ENCODE data around the gene AMMECR1L.

DNA sequence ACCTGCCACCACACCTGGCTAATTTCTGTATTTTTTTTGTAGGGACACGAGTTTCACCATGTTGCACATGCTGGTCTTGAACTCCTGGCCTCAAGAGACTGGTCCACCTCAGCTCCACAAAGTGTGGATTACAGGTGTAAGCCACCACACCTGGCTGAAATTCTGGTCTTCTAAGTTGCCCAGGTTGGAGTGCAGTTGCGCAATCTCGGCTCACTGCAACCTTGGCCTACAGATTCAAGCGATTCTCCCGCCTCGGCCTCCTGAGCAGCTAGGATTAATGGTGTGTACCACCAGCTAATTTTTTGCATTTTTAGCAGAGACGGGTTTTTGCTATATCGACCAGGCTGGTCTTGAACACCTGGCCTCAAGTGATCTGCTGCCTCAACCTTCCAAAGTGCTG lies 33.4 kb downstream of the AMMECR1L start:
- TF ChIP-seq, protein P1, sequence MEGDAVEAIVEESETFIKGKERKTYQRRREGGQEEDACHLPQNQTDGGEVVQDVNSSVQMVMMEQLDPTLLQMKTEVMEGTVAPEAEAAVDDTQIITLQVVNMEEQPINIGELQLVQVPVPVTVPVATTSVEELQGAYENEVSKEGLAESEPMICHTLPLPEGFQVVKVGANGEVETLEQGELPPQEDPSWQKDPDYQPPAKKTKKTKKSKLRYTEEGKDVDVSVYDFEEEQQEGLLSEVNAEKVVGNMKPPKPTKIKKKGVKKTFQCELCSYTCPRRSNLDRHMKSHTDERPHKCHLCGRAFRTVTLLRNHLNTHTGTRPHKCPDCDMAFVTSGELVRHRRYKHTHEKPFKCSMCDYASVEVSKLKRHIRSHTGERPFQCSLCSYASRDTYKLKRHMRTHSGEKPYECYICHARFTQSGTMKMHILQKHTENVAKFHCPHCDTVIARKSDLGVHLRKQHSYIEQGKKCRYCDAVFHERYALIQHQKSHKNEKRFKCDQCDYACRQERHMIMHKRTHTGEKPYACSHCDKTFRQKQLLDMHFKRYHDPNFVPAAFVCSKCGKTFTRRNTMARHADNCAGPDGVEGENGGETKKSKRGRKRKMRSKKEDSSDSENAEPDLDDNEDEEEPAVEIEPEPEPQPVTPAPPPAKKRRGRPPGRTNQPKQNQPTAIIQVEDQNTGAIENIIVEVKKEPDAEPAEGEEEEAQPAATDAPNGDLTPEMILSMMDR (IDR thresholded peaks at IDR 0.05; ENCODE audit: low read depth, low read length, missing input control): no peak
- TF ChIP-seq SP1 (IDR thresholded peaks at IDR 0.05): no peak
- TF ChIP-seq, protein P2, sequence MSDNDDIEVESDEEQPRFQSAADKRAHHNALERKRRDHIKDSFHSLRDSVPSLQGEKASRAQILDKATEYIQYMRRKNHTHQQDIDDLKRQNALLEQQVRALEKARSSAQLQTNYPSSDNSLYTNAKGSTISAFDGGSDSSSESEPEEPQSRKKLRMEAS (IDR thresholded peaks at IDR 0.05): no peak

Measured in liver (tissue), 3 donors.